Lung (tissue), 12 donors: ENCODE results near the gene ARF1. TPM values are rescaled to one million over a fixed set of nuclear protein-coding genes. Genes with fewer than 3 reads are reported as not detected.
A peak's percentile ranks its signal among the peaks of the same experiment; 100 is the strongest.

ENCODE experiments used
- ATAC-seq: fragments of 200-7000 bp; cut with Tn5 transposase; one replicate; pipeline ENCODE4 v1.9.1; 2020; ENCODE audit warnings: moderate number of reproducible peaks; ENCODE audit not compliant: insufficient read depth, low FRiP score
- DNase-seq, 3 donors: peaks; one replicate each; pipeline ENCODE4 v3.0.0-alpha.2; 2013 to 2017
- H3K27ac ChIP-seq, 2 donors: one replicate each; pipeline ENCODE4 v1.5.1; 2013; ENCODE audit warnings: mild to moderate bottlenecking in 2 of 2, moderate library complexity in 2 of 2, control low read depth in 1 of 2, inconsistent platforms in 1 of 2, low read depth in 1 of 2, low read length in 1 of 2
- H3K27me3 ChIP-seq, 3 donors: one replicate each; pipeline ENCODE4 v1.5.1; 2013; ENCODE audit warnings: low read length in 2 of 3; ENCODE audit not compliant: control insufficient read depth in 3 of 3, insufficient read depth in 3 of 3
- H3K36me3 ChIP-seq, 4 donors: one replicate each; pipeline ENCODE4 v1.5.1; 2013; ENCODE audit warnings: low read length in 4 of 4, mild to moderate bottlenecking in 1 of 4, moderate library complexity in 1 of 4; ENCODE audit not compliant: control insufficient read depth in 4 of 4, insufficient read depth in 4 of 4
- H3K4me1 ChIP-seq, 5 donors: one replicate each; pipeline ENCODE4 v1.5.1; 2013; ENCODE audit warnings: low read length in 5 of 5, mild to moderate bottlenecking in 2 of 5, moderate library complexity in 1 of 5; ENCODE audit not compliant: control insufficient read depth in 5 of 5, insufficient read depth in 5 of 5
- H3K4me3 ChIP-seq: one replicate; pipeline ENCODE4 v1.5.1; 2013; ENCODE audit warnings: mild to moderate bottlenecking, control low read depth, moderate library complexity
- H3K9ac ChIP-seq, 2 donors: one replicate each; pipeline ENCODE4 v1.5.1; 2013; ENCODE audit warnings: low read length in 2 of 2, control low read depth in 1 of 2; ENCODE audit not compliant: insufficient read depth in 1 of 2
- H3K9me3 ChIP-seq, 4 donors: one replicate each; pipeline ENCODE4 v1.5.1; 2013; ENCODE audit warnings: low read length in 3 of 4, mild to moderate bottlenecking in 1 of 4, moderate library complexity in 1 of 4; ENCODE audit not compliant: control insufficient read depth in 4 of 4, insufficient read depth in 3 of 4
- WGBS, 2 donors: extraction: QIAGEN DNeasy Blood & Tissue Kit; methylation state at CpG; one replicate each; pipeline ENCODE4 v1.1.7; 2013; 5-methylcytosine and 5-hydroxymethylcytosine counted together
- polyA plus RNA-seq, 2 donors: library from polyadenylated mRNA; stranded (reverse); fragments of 200-250 nt; gene quantifications; one replicate each; pipeline ENCODE4 v1.2.1, GENCODE V29; 2013
- total RNA-seq, 2 donors: library from RNA; depleted of rRNA in 1 of 2; stranded (reverse); fragments of >200 nt in 1 of 2; gene quantifications; one replicate each; pipeline ENCODE4 v1.2.1, GENCODE V29; 2014 to 2021
- TF ChIP-seq, protein P1 (sequence below): IDR thresholded peaks from 2 replicates; pipeline ENCODE4 v1.5.1; 2012; ENCODE audit warnings: mild to moderate bottlenecking; ENCODE audit errors: control extremely low read depth, extremely low read depth
- donor health status: control.
- donor health status: control.
- donor health status: Bipolar disorder and iron deficiency.
- donor health status: healthy.
- donor health status: DM: yes; HTN: yes; CAD: no.

The ARF1 gene
- total and polyA plus RNA-seq, 4 donors: 226 to 713 (median 439) TPM

DNA sequence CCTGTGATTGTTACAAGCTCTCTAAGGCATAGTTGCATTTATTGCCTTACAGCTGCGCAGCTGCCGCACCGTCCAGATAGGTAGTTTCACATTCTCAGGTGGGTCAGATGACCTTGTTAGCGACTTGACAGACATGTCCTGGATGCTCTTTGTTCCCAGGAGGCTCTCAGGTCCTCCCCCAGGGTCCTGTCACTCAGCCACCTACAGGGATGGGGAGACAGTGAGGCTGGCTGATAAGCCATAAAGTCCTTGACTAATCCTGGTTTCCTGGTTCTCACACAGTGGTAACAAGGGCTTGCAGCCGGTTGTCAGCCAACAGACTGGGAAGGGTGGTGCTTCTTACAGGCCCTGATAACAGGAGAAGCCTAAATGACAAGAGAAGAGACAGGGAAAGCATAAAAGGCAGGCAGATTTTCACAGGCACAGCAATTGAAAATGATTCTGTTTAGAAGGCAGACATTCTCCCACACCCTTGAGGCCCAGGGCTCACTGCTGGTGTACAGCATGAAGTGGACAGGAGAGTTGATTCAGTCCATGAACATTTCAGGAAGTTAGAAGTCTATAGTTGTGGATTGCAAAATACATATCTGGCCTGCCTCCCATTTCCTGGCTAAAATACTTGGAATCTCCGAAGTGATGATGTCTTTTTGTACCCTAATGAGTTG, 2.9 kb downstream of the ARF1 start:
- peaks cover 22 to 60% (median 50%) of the 10 kb centered on the region in 5 donors for H3K4me1 ChIP-seq
- ATAC-seq: no peak
- DNase-seq: peak; percentile 60 to 88 (median 79)
- TF ChIP-seq, protein P1, sequence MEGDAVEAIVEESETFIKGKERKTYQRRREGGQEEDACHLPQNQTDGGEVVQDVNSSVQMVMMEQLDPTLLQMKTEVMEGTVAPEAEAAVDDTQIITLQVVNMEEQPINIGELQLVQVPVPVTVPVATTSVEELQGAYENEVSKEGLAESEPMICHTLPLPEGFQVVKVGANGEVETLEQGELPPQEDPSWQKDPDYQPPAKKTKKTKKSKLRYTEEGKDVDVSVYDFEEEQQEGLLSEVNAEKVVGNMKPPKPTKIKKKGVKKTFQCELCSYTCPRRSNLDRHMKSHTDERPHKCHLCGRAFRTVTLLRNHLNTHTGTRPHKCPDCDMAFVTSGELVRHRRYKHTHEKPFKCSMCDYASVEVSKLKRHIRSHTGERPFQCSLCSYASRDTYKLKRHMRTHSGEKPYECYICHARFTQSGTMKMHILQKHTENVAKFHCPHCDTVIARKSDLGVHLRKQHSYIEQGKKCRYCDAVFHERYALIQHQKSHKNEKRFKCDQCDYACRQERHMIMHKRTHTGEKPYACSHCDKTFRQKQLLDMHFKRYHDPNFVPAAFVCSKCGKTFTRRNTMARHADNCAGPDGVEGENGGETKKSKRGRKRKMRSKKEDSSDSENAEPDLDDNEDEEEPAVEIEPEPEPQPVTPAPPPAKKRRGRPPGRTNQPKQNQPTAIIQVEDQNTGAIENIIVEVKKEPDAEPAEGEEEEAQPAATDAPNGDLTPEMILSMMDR: no peak
- no peak overlapping the region for H3K4me3 ChIP-seq
- peaks cover 0 to 19% (median 6%) of the 10 kb centered on the region in 4 donors for H3K36me3 ChIP-seq
- 40 to 47% methylated on average over 6 of the region's 6 CpGs for WGBS, 2 donors
- no peaks in the 10 kb centered on the region for H3K9me3 ChIP-seq
- H3K9ac ChIP-seq: peak overlapping the region in 1 of 2 donors; percentile 52
- H3K27ac ChIP-seq: peak overlapping the region; percentile 98 to 100
- H3K27me3 ChIP-seq: no peaks in the 10 kb centered on the region

DNA sequence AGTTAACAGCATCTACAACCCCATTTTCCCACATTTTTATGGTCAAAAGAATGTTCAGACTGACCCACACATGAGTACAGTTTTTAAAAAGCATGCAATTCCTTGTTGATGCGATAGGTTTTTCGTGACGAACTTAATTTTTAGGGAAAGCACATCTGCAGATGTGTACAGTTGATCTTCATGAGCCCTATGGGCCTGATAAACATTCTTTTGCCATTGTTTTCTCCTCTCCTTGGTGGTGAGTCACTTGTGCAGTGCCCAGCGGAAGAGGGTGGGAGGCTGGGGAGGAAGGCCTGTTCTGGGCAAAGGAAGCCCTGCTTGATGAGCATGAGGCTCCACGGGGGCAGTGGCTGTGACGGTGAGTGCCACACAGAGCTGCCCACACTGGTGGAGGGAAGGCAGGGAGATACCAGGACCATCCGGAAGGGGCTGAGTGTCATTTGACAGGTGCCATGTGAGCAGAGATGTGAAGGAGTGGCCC, 5.3 kb downstream of the ARF1 start:
- DNase-seq: no peak
- Histone ChIP-seq H3K27ac (peak overlapping the region; percentile 62 to 89), H3K36me3 (peaks cover 0 to 22% (median 12%) of the 10 kb centered on the region in 4 donors), H3K4me3 (no peak overlapping the region), H3K4me1 (peaks cover 27 to 77% (median 45%) of the 10 kb centered on the region in 5 donors), H3K9ac (no peak overlapping the region), H3K27me3 (no peaks in the 10 kb centered on the region), H3K9me3 (no peaks in the 10 kb centered on the region)
- TF ChIP-seq, protein P1: no peak
- 23 to 34% methylated on average over 7 of the region's 7 CpGs for WGBS, 2 donors
- peak; percentile 5 for ATAC-seq

DNA sequence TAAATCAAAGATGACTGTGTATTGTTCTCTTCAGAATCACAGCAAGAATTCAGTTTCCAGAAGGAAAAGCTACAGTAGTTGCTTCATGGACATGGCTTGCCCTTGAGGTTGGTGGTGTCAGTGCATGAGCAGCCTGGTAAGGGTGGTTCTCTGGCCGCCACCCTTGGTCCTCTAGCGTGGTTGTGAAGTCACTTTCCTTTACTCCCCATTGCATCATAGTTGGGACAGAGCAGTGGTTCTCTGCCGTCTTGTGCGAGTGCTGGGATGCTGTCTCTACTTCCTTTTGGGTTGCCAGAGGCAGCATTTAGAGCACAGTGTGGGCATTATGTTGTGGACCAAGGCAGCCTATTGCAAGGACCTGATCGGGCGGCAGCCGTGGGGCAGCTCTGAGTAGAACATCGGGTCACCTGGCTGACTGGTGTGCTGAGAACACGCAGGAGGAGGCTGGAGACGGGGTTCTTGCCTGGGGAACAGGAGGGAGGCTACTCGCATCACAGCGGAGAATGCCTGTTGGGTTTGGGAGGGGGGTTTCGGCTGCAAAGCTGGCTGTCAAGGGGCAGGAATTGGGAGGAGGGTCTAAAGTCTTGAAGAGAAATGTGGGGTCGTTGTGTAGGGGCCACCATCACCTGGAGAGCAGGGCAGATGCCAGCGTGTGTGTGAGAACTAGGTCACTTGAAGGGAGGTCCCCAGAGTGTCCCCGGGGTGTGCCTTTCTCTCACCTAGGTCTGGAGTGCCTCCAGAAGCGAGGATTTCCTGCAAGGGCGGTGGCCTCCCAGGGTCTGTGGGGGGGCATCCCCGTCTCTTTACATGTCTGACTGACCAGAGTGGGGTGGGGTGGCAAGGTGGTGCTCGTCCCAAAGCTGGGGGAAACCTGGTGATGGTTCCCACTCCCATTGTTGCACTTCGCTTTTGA, 6.3 kb downstream of the ARF1 start:
- Histone ChIP-seq H3K9me3 (peaks cover 0 to under 1% (median 0%) of the 10 kb centered on the region in 4 donors), H3K4me1 (peaks cover 27 to 77% (median 42%) of the 10 kb centered on the region in 5 donors), H3K27ac (peak overlapping the region in 1 of 2 donors; percentile 75), H3K4me3 (no peak overlapping the region), H3K9ac (no peak overlapping the region), H3K27me3 (no peaks in the 10 kb centered on the region), H3K36me3 (peaks cover 0 to 19% (median 13%) of the 10 kb centered on the region in 4 donors)
- WGBS, 2 donors: 56 to 64% methylated on average over 21 of the region's 21 CpGs
- no peak for ATAC-seq
- no peak for DNase-seq
- TF ChIP-seq, protein P1: no peak
